Measurements from ENCODE around the gene PRMT1.

Gene PRMT1

DNA sequence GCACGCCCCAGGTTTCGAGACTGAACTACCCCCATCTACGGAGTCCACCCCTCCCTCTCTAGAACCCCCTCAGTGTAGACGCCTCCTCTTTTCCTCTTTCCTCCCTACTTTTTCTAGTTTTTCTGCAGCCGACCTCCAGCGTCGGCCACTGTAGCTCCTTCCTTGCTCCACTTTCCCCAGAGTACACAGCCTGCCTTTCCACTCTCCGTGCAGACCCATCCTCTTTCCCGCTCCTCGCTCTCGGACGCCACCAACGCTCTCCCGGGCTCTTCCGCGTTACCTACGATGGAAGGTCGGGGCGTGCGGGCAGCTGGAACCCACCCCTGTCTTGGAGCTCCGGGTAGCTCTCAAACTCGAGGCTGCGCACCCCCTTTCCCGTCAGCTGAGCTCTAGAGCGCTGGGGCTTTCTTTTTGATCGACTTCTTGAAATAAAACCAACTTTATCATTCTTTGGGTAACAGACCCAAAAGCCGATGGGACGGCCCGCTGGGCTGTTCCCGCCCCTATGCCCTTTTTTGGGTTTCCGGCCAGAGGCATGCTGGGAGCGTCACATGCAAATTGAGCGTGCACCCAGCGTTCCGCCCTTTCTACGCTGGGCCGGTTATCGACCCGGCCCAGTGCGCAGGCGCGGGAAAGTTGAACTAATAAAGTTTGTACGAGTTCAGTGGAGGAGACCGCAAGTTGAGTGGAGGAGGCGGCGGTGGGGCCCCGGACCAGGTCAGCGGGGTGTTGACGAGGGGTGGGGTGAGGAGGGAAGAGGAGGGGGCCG, 11.5 kb upstream of the PRMT1 start, which contains the start of the genes BCL2L12 and IRF3:
TSS of gene BCL2L12 (plus strand) at position 583 of the 769 bp plus-strand sequence. CDS start 760 bp downstream, outside the sequence.
TSS of gene IRF3 (minus strand) at position 507 of the 769 bp plus-strand sequence. CDS start 1,019 bp downstream, outside the sequence.
- intact Hi-C loops (cut with DNase I), result loop anchor here (2.0 kb wide), 1 partner anchor 23 kb away; the partner anchor contains the start of gene SCAF1
- peak; percentile 94 to 99 (median 96) for DNase-seq

DNA sequence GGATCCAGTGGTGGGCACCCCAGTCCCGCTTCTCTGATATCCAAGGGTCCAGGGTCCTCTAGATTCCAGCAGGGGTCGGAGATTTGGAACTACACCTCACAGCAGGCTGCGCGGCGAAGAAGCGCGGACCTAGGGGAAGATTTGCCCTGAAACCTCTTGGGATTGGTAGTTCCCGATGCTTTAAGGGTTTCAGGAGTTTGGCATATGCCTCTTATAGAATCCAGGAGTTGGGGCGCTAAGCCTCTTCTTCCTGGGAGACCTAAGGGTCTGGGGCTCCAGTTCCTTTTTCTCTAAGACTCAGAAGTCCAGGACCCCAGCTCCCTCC, 11.0 kb upstream of the PRMT1 start:
- DNase-seq, result no peak
- intact Hi-C loops (cut with DNase I), result no loop called here

DNA sequence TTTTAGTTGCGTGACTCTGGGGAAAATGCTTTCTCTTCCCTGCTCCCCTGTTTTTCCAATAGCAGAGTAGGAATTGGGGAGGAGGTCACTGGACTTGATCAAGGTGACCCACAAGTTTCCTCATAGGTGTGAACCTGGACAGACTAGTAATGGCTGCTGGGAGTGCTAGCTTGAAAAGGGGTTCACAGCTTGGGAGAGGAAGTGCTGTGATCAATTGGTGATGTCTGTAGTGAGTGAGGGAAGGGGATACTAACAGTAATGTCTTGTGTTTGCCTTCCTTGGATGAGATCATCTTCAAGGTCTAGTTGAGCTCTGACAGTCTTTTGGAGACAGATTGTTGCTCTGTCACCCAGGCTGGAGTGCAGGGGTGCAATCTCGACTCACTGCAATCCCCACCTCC, 9.6 kb upstream of the PRMT1 start:
- intact Hi-C loops (cut with DNase I), result no loop called here
- no peak for DNase-seq

DNA sequence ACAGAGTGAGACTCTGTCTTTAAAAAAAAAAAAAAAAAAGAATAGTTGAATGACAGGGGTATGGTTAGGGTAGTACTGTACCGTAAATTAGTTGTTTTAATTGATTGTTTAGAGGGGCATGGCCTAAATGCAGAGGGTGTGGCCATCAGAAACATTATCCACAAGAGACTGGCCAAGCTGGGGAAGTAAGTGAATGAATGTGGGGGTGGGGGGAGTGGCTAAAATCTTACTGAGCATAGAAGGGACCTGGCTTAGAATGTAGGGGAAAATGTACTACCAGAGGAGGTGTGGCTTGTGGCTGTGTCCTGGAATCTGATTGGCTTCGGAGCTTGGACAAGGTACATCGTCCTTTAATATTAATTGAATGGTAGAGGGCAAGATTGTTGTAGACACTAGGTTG, 7.6 kb upstream of the PRMT1 start:
- intact Hi-C loops (cut with DNase I), result no loop called here
- DNase-seq, result no peak

DNA sequence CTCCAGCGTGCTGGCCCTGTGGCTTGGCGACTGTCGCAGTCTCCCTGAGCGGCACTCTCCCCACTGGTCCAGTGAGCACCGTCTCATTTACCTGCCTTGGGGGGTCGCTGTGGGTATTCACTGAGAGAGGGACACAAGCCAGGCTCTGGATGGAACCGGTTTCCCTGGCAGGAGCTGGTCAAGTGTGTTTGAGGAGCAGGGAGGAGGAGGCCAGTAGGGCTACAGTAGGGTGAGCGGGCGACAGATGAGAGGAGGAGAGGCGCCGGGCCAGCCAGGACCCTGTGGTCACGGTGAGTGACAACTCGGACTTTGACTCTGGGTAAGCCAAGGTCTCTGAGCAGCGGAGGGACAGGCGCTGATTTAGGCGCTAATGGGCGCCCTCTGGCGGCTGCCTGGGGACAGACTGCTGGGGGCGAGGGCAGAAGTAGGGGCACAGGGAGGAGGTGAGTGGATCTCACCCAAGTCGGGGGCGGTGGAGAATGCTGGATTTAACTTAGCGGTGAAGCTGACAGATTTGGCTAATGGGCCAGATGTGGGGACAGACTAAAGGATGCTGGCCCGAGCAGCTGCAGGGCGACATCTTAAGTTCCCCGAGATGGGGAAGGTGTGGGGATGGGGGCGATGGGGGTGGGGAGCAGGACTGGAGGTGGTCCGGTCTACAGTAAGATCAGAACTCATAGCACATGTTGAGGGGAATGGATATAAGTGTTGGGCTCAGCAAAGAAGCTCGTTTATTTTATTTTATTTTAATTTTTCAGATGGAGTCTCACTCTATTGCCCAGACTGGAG, 4.7 kb upstream of the PRMT1 start:
- peak; percentile 55 to 97 (median 78) for DNase-seq
- intact Hi-C loops (cut with DNase I), result no loop called here

DNA sequence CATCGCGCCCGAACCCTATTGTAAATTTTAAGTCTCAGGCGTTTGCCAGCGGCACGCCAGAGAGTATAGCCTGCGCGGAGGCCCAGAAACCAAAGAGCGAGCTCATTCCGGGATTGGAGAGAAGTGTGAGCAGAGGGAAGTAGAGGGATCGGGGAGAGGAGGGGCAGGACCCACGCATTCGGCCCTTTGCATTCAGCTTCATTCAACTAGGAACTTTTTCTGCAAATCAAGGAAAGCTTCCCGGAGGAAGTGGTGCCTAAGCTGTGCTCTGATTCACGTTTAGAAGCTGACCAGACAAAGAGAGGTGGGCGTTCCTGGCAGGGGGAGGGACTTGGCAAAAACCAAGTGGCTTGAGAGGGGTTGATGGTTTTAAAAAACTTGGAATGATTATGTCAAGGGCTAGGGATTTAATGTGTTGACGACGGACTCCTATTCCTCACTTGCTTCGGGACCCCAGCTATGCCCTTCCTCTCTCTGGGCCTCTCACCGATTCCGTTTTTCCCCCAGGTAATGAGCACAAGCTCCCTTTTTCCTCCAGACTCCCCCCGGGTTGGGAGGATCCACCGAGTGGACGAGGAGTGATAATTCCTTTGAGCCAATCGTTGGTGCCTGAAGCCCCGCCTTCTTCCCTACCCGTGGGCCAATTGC, 811 bp upstream of the PRMT1 start:
- intact Hi-C loops (cut with DNase I), result loop anchor here (5.0 kb wide), 2 partner anchors 34 to 84 kb away; partner anchors contain the start of genes PRR12, RRAS and SCAF1
- peak in 4 of 10 donors; percentile 72 to 96 (median 80) for DNase-seq

DNA sequence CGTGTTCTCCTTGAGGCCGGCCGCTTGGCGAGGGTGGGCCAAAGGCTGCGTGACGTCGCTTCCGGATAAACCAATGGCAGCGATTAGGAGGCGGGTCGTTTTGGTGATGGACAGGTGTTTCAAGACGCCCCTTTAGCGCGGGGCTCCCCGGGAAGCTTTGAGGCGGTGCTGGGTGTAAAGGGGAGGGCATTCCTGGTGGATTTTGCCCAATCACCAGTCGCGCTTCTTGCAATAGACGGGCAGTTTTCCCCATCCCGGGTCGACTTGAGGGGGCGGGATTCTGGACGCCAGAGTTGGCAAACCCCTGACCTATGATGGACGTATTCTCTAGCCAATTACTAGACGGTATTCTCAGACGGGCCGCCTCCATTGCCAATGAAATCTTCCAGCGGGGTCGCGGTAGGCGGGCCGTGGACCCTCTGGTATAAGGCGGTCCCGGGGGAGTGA, 264 bp upstream of the PRMT1 start:
- DNase-seq, result peak; percentile 99 to 100 (median 100)
- intact Hi-C loops (cut with DNase I), result loop anchor here (5.0 kb wide), 2 partner anchors 35 to 85 kb away; partner anchors contain the start of genes PRR12, RRAS and SCAF1

DNA sequence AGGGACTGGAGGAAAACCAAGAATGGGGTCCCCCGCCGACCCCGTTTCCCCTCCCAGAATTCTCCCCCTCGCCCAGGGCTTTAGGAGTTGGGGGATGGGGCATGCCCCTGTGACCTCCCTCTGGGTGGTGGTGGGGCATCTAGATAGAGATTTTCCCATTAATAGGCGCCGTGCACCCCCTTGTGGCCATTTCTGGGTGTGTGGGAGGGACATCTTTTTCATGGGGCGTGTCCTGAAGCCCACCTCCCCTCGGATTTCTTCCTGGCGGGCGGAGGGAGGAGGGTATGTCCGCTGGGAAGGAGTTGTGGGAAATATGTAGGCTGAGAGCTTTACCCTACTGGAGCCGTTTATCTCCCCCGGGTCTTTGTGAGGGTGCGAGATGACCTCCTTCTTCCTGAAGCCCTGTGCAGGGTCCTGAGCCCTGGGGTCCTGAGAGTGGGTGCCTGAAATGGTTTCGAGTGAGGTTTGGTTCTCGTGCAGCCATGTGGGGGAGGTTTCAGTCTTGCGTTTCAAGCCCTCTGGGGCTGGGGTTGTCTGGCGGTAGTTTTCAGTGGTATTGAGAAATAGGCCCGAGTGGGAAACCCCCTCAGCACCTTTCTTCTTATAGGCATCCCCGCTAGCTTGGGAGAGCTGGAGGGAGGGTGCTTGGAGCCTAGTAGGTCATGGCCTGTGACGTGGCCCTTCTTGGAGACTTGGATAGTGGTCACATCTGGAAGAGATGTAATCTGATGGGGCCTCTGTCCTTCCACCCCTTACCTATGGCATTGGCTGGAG, 1.0 kb downstream of the PRMT1 start:
- intact Hi-C loops (cut with DNase I), result loop anchor here (5.0 kb wide), 2 partner anchors 36 to 86 kb away; partner anchors contain the start of genes PRR12, RRAS and SCAF1
- peak in 7 of 10 donors; percentile 64 to 94 (median 68) for DNase-seq

DNA sequence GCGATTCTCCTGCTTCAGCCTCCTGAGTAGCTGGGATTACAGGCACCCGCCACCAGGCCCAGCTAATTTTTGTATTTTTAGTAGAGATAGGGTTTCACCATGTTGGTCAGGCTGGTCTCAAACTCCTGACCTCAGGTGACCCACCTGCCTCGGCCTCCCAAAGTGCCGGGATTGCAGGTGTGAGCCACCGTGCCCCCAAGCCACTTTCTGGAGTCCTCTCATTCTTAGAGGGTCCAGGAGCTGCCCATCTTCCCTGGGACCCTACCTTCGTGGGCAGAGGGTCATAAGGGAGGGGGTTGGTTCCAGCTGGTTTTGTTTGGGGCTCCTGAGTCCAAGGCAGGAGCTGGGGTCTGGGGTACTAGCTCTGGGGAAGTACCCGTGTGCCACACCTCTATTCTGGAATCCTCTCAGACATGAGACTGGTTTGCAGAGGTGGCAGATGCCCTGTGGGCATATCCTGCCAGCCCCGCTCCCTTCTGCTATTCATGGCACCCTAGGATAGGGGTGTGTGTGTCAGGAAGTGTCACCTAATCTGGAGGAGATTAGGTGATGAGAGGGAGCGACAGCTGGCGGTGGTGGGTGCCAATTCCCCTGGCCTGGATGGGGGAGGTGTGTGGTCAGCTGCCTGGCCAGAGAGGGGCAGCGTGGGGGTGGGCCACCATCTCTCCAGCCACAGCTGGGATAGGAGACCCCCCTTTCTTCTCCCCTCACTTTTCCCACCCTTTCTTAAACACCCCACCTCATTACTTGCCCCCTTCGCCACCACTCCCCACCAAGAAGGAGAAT, 2.1 kb downstream of the PRMT1 start:
- intact Hi-C loops (cut with DNase I), result loop anchor here (5.0 kb wide), 2 partner anchors 37 to 87 kb away; partner anchors contain the start of genes PRR12, RRAS and SCAF1
- DNase-seq, result no peak

DNA sequence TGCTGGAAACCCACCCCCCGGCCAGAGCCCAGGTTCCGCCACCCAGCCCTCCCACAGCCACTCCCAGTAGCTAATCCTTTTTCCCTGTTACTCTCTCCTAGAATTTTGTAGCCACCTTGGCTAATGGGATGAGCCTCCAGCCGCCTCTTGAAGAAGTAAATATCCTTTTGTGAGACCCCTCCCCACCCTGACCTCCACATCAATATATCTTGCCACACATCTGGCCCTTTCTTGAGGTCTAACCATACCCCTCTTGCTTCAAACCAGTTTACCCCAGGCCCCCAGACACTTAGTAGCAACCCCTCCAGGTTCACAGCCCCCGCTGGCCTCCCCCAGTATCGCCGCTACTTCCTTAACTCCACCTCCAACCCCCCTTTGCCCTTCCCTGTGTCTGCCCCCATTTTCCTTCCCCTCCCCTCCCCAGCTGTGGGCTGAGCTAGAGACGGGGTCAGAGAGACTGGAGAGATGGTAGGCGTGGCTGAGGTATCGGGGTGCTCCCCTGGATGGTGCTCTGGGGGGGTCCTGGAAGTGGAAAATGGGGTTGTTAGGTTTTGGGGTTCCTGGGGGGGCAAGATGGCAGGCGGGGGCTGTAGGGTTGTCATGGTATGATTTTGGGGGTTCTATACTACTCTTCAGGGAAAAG, 2.8 kb downstream of the PRMT1 start:
- intact Hi-C loops (cut with DNase I), result loop anchor here (5.0 kb wide), 2 partner anchors 38 to 88 kb away; partner anchors contain the start of genes PRR12, RRAS and SCAF1
- no peak for DNase-seq

DNA sequence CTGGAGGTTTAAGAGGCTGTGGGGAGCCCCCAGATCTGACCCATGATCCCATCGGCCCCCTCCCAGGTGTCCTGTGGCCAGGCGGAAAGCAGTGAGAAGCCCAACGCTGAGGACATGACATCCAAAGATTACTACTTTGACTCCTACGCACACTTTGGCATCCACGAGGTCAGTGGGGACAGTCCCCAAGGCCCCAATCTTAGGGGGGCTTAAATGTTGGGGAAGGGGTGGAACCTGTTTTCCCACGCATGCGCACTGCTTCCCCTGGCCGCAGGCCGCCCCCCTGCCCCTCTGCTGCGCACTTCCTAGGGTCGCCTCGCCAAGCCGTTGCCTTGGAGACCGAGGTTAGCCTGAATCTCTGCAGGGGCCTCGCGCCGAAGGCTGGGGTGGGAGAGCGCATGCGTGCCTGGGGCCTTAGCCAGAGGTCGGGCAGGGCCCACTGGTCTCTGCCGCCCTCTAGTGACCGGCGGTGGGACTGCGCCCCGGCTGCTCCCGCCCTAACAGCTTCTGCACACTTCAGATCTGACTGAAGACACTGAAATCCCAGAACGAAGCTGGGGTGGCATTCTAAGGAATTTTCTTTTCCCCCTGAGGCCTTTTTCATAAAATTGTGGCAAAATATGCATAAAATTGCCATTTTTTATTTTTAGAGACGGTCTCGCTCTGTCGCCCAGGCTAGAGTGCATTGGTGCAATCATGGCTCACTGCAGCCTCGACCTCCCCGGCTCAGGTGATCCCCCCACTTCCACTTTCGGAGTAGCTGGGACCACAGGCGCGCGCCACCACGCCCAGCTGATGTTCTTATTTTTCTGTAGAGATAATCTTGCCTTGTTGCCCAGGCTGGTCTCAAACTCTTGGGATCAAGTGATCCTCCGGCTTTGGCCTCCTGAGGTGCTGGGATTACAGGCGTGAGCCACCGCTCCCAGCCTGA, 3.6 kb downstream of the PRMT1 start:
- DNase-seq, result peak; percentile 86 to 98 (median 93)
- intact Hi-C loops (cut with DNase I), result no loop called here

DNA sequence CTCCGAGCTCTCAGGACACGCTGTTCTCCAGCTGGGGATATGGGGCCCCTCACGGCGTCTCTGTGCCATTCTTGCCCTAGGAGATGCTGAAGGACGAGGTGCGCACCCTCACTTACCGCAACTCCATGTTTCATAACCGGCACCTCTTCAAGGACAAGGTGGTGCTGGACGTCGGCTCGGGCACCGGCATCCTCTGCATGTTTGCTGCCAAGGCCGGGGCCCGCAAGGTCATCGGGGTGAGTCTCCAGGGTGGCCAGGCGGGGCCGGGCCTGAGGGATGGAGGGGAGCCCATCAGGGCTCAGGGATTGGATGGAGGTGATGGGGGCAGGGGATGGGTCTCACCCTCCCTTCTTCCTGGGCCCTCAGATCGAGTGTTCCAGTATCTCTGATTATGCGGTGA, 4.8 kb downstream of the PRMT1 start:
- intact Hi-C loops (cut with DNase I), result no loop called here
- DNase-seq, result peak in 1 of 10 donors; percentile 72

DNA sequence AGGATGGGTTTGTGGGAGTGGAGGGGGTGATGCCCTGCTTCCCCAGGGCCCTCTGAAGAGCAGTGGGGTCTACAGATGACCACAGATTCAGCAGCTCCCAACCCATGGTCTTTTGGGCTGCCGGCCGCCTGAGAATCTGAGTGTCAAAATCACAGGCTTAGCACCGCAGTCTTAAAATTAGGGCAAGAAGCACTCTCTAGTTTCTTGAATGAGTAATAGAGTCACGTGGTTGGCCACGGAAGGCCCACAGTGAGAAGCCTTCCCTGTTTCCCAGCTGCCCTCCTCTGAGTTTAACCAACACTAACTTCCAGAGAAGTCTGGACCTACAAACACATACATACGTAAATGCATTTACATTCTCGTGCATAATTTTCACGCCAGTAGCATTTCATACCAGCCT, 5.2 kb downstream of the PRMT1 start:
- intact Hi-C loops (cut with DNase I), result no loop called here
- DNase-seq, result peak in 1 of 10 donors; percentile 26

DNA sequence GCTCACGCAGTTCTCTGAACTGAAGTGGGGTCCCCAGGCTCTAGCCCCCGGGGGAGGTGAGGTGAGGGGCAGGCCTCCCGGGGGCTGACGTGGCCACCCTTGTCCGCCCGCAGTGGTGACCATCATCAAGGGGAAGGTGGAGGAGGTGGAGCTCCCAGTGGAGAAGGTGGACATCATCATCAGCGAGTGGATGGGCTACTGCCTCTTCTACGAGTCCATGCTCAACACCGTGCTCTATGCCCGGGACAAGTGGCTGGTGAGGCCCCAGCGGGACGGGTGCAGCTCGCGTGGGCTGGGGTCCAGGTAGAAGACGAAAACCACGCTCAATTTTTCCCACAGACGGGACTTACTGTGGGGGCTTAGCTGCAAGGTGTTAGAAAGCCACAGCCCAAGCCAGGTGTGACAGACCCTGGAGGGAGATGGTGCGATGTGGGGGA, 6.8 kb downstream of the PRMT1 start:
- DNase-seq, result no peak
- intact Hi-C loops (cut with DNase I), result no loop called here

DNA sequence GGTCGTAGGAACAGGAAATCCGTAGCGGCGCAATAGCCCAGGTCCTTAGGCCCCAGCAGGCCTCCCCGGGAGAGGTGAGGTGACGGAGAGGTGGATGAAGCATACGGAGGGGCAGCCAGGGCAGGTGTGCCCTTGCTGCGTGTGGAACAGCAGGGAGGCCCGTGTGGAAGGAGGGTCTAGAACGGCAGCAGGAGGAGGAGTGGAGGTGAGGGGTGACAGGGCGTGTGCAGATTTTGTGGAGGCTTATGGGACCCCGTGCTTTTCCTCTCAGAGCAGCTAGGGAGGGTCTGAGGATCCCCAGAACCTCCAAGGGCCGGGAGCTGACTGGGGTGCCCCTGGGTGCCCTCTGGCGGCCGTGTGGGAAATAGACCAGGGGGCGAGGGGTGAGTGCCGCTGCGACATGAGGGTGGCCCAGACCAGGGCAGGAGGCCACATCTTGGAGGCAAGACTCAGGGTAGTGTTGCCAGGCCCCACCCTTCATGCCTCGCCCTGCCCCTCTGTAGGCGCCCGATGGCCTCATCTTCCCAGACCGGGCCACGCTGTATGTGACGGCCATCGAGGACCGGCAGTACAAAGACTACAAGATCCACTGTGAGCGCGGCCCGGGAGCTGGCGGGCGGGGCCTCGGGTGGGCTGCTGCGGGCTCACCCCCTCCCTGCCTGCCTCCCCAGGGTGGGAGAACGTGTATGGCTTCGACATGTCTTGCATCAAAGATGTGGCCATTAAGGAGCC, 7.3 kb downstream of the PRMT1 start:
- no peak for DNase-seq
- intact Hi-C loops (cut with DNase I), result no loop called here

DNA sequence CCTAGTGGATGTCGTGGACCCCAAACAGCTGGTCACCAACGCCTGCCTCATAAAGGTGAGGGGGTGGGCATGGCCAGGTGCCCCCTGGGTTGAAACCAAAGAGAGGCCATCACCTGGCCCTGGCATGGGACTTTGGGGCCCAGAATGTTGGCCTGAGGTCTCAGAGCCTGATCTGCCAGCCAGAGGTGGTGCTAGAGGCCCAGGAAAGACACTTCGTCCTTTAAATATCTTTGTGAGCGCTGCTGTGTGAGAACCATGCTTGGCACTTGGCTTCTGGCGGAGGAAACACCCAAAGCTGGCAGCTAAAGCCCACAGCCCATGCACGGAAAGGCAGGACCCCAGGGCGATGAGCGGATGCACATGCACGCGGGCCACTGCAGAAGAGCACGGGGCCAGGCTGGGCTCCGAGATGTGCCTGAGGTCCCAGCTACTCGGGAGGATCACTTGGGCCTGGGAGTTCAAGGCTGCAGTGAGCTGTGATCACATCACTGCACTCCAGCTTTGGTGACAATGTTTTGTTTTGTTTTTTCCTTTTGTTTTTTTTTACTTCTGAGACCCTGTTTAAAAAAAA, 8.0 kb downstream of the PRMT1 start:
- DNase-seq, result no peak
- intact Hi-C loops (cut with DNase I), result no loop called here

Measured in posterior cingulate gyrus (tissue), 11 donors.